Measurements from ENCODE around the gene ADIPOR1.

- TF ChIP-seq SMC3 (IDR thresholded peaks at IDR 0.05; ENCODE audit: low read depth, low read length): no peak
- no peak for TF ChIP-seq CTCF (conservative IDR thresholded peaks at IDR 0.05; ENCODE audit: low read depth, low read length)
- TF ChIP-seq RAD21 (IDR thresholded peaks at IDR 0.05; ENCODE audit: low read length): no peak
- TF ChIP-seq POLR2A (IDR thresholded peaks at IDR 0.05; ENCODE audit: low read depth, low read length): no peak
- no peak for TF ChIP-seq ELK1 (IDR thresholded peaks at IDR 0.05; ENCODE audit: borderline replicate concordance, low read depth, low read length)
- TF ChIP-seq BHLHE40 (IDR thresholded peaks at IDR 0.05; ENCODE audit: low read depth, low read length): no peak
- no peak for TF ChIP-seq RCOR1 (IDR thresholded peaks at IDR 0.05; ENCODE audit: insufficient replicate concordance, low read length)
- TF ChIP-seq MXI1 (IDR thresholded peaks at IDR 0.05; ENCODE audit: borderline replicate concordance, low read depth, low read length): no peak
- TF ChIP-seq RFX5 (IDR thresholded peaks at IDR 0.05; ENCODE audit: low read depth, low read length): no peak
- no peak for TF ChIP-seq FOS (IDR thresholded peaks at IDR 0.05; ENCODE audit: low read depth, low read length)
- no peak for TF ChIP-seq CEBPB (IDR thresholded peaks at IDR 0.05; ENCODE audit: low read depth, low read length)
- TF ChIP-seq MAFK (IDR thresholded peaks at IDR 0.05; ENCODE audit: low read depth, low read length): no peak
Observed at GRCh38 chr1:202934755-202935154, 23.4 kb downstream of the ADIPOR1 start.

All from IMR-90 (cell line).